ENCODE results near the gene GNAI3.

Gene GNAI3

GRCh38 chr1:109584766-109585165, 36.4 kb downstream of the GNAI3 start:
- Histone ChIP-seq H3K9me3 (ENCODE audit: severe bottlenecking) (no peaks in the 10 kb centered on the region), H3K27ac (no peak overlapping the region), H3K4me3 (ENCODE audit: low read depth, low read length) (no peak overlapping the region), H3K27me3 (ENCODE audit: insufficient read depth, low read depth, severe bottlenecking) (no peaks in the 10 kb centered on the region), H3K36me3 (peaks cover 97% of the 10 kb centered on the region)
- TF ChIP-seq CTCF (IDR thresholded peaks at IDR 0.05; ENCODE audit: low read depth, low read length): no peak
- no peak for DNase-seq

DNA sequence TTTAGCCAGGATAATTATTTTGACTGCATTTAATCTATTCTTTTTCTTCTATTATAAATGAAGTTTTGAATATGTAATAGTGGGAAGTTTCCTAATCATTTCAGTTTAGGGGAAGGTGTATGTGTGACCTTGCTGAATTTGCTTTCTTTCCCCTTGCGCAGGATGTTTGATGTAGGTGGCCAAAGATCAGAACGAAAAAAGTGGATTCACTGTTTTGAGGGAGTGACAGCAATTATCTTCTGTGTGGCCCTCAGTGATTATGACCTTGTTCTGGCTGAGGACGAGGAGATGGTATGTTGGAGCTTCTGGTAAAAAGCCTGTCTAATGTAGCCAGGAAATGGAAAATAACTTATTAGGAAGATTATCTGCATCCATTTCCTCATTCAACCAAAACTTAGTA, 37.6 kb downstream of the GNAI3 start:
- DNase-seq: no peak
- Histone ChIP-seq H3K9me3 (ENCODE audit: severe bottlenecking) (no peaks in the 10 kb centered on the region), H3K27ac (no peak overlapping the region), H3K36me3 (peaks cover 94% of the 10 kb centered on the region), H3K27me3 (ENCODE audit: insufficient read depth, low read depth, severe bottlenecking) (no peaks in the 10 kb centered on the region), H3K4me3 (ENCODE audit: low read depth, low read length) (no peak overlapping the region)
- TF ChIP-seq CTCF (IDR thresholded peaks at IDR 0.05; ENCODE audit: low read depth, low read length): no peak

GRCh38 chr1:109589177-109589576, 40.8 kb downstream of the GNAI3 start:
- peaks cover 95% of the 10 kb centered on the region for H3K36me3 ChIP-seq
- TF ChIP-seq CTCF (IDR thresholded peaks at IDR 0.05; ENCODE audit: low read depth, low read length): no peak
- no peak overlapping the region for H3K4me3 ChIP-seq (ENCODE audit: low read depth, low read length)
- no peak overlapping the region for H3K27ac ChIP-seq
- DNase-seq: no peak
- no peaks in the 10 kb centered on the region for H3K27me3 ChIP-seq (ENCODE audit: insufficient read depth, low read depth, severe bottlenecking)
- no peaks in the 10 kb centered on the region for H3K9me3 ChIP-seq (ENCODE audit: severe bottlenecking)

DNA sequence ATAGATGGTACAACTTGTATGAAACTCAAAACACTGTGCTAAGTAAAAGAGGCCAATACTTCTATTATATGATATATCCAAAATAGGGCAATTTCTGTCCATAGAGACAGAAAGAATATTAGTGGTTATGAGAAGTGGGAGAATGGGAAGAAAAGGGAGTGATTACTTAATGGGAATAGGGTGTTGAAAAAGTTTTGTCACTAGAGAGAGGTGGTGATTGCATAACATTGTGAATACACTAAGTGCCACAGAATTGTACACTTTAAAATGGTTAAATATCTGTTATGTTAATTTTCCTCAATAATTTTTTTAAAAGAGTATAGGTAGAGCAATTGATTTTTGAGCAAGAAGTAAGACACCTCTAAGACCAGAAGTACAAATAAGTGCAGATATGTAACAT, 41.3 kb downstream of the GNAI3 start:
- no peak for TF ChIP-seq CTCF (IDR thresholded peaks at IDR 0.05; ENCODE audit: low read depth, low read length)
- H3K27me3 ChIP-seq (ENCODE audit: insufficient read depth, low read depth, severe bottlenecking): no peaks in the 10 kb centered on the region
- DNase-seq: no peak
- no peaks in the 10 kb centered on the region for H3K9me3 ChIP-seq (ENCODE audit: severe bottlenecking)
- no peak overlapping the region for H3K27ac ChIP-seq
- peaks cover 90% of the 10 kb centered on the region for H3K36me3 ChIP-seq
- H3K4me3 ChIP-seq (ENCODE audit: low read depth, low read length): no peak overlapping the region

GRCh38 chr1:109592916-109593315, 44.5 kb downstream of the GNAI3 start:
- TF ChIP-seq CTCF (IDR thresholded peaks at IDR 0.05; ENCODE audit: low read depth, low read length): no peak
- H3K36me3 ChIP-seq: peaks cover 66% of the 10 kb centered on the region

GRCh38 chr1:109595531-109595930, 47.1 kb downstream of the GNAI3 start:
- Histone ChIP-seq H3K27me3 (ENCODE audit: insufficient read depth, low read depth, severe bottlenecking) (no peaks in the 10 kb centered on the region), H3K36me3 (peaks cover 56% of the 10 kb centered on the region), H3K9me3 (ENCODE audit: severe bottlenecking) (no peaks in the 10 kb centered on the region), H3K27ac (no peak overlapping the region), H3K4me3 (ENCODE audit: low read depth, low read length) (no peak overlapping the region)
- TF ChIP-seq CTCF (IDR thresholded peaks at IDR 0.05; ENCODE audit: low read depth, low read length): no peak
- DNase-seq: no peak

More at GRCh38 chr1:109592916-109593315, 44.5 kb downstream of the GNAI3 start:
- no peaks in the 10 kb centered on the region for H3K9me3 ChIP-seq (ENCODE audit: severe bottlenecking)
- no peaks in the 10 kb centered on the region for H3K27me3 ChIP-seq (ENCODE audit: insufficient read depth, low read depth, severe bottlenecking)
- no peak for DNase-seq
- no peak overlapping the region for H3K27ac ChIP-seq
- no peak overlapping the region for H3K4me3 ChIP-seq (ENCODE audit: low read depth, low read length)
